ENCODE data around the gene SS18L1.

- TF ChIP-seq SRF (IDR thresholded peaks at IDR 0.05; ENCODE audit: low read depth) (no peak), CTCF (IDR thresholded peaks at IDR 0.05 in 2 of 3, conservative IDR thresholded peaks at IDR 0.05 in 1 of 3; ENCODE audit: borderline replicate concordance in 1 of 3, insufficient read depth in 1 of 3, low read depth in 2 of 3, low read length in 2 of 3) (no peak), RAD21 (IDR thresholded peaks at IDR 0.05; ENCODE audit: low read depth) (no peak), EZH2 (IDR thresholded peaks at IDR 0.05) (no peak), JUND (IDR thresholded peaks at IDR 0.05) (no peak), EZH2phosphoT487 (IDR thresholded peaks at IDR 0.05; ENCODE audit: borderline replicate concordance) (no peak), POLR2A (IDR thresholded peaks at IDR 0.05; ENCODE audit: borderline replicate concordance, extremely low read depth, insufficient read depth, insufficient read length) (no peak), ZFX (IDR thresholded peaks at IDR 0.05) (no peak), POLR2AphosphoS5 (IDR thresholded peaks at IDR 0.05; ENCODE audit: low read depth, low read length) (no peak), SP1 (IDR thresholded peaks at IDR 0.05; ENCODE audit: low read depth) (no peak)
These were observed 68.7 kb downstream of the SS18L1 start for GRCh38 chr20:62212299-62212698.

Data from HCT116 (cell line).